Uterus (tissue), 4 donors: Measurements from ENCODE around the gene FAM167B. TPM values are rescaled to one million over a fixed set of nuclear protein-coding genes. Genes with fewer than 3 reads are reported as not detected.

Experiments
- DNase-seq, 2 donors: peaks; one replicate each; pipeline ENCODE4 v3.0.0-alpha.2; 2019 to 2020
- H3K27ac ChIP-seq, 2 donors: fragments of 200-600 bp; sonication (generic); 1 replicate in 1 of 2; 2 replicates in 1 of 2; pipeline ENCODE4 v1.5.1; 2016 to 2018
- H3K27me3 ChIP-seq, 2 donors: fragments of 200-600 bp; sonication (generic); one replicate each; pipeline ENCODE4 v1.5.1; 2018 to 2019; ENCODE audit warnings: control low read depth in 1 of 2
- H3K36me3 ChIP-seq, 2 donors: fragments of 200-600 bp; sonication (generic); one replicate each; pipeline ENCODE4 v1.5.1; 2019; ENCODE audit warnings: control low read depth in 1 of 2
- H3K4me1 ChIP-seq, 2 donors: fragments of 200-600 bp; sonication (generic); one replicate each; pipeline ENCODE4 v1.5.1; 2018 to 2019; ENCODE audit warnings: control low read depth in 1 of 2
- H3K4me3 ChIP-seq, 2 donors: fragments of 200-600 bp; sonication (generic); 1 replicate in 1 of 2; 2 replicates in 1 of 2; pipeline ENCODE4 v1.5.1; 2018 to 2019; ENCODE audit warnings: mild to moderate bottlenecking in 1 of 2
- H3K9me3 ChIP-seq, 2 donors: fragments of 200-600 bp; sonication (generic); one replicate each; pipeline ENCODE4 v1.5.1; 2019; ENCODE audit warnings: control low read depth in 1 of 2
- CTCF ChIP-seq, 4 experiments: fragments of 200-600 bp in 2 of 4; fragments of 450-650 bp in 2 of 4; sonication (generic) in 2 of 4; IDR thresholded peaks; one replicate each; pipeline ENCODE4 v1.5.1; 2016 to 2019; ENCODE audit warnings: antibody characterized with exemption in 4 of 4, mild to moderate bottlenecking in 2 of 4, moderate library complexity in 1 of 4
- POLR2A ChIP-seq, 2 donors: fragments of 450-650 bp; IDR thresholded peaks; one replicate each; pipeline ENCODE4 v1.6.1; 2016; ENCODE audit warnings: antibody characterized with exemption in 2 of 2, mild to moderate bottlenecking in 1 of 2, moderate library complexity in 1 of 2
- intact Hi-C: fragments of 100-400 bp; cut with DNase I; formaldehyde crosslinking; loops from one replicate; pipeline ENCODE4 v1.15.1; 2023; ENCODE audit warnings: low total_unique reads
- total RNA-seq, 4 donors: library from RNA; depleted of rRNA in 3 of 4; stranded (reverse); fragments of >200 nt in 3 of 4; gene quantifications; one replicate each; pipeline versions ENCODE4 v1.1.0 to v1.2.4, GENCODE V29; 2014 to 2023
- donor health status: DM: yes; HTN: yes; CAD: no.

Gene FAM167B
- total RNA-seq, 4 donors from 2014 or later = 1.2 to 29.0 (median 13.1) TPM; not detected in 1

- H3K4me3 ChIP-seq = no peak overlapping the region
- no peaks in the 10 kb centered on the region for H3K4me1 ChIP-seq
- no peak for DNase-seq
- no peaks in the 10 kb centered on the region for H3K27me3 ChIP-seq
- H3K27ac ChIP-seq = no peak overlapping the region
- intact Hi-C loops = no loop called here
- H3K36me3 ChIP-seq = no peaks in the 10 kb centered on the region
- no peaks in the 10 kb centered on the region for H3K9me3 ChIP-seq
- TF ChIP-seq POLR2A (IDR thresholded peaks at IDR 0.05) = no peak
- no peak for TF ChIP-seq CTCF (IDR thresholded peaks at IDR 0.05)
Measured at GRCh38 chr1:32272557-32273390, 25.8 kb downstream of the FAM167B start.

- no peak overlapping the region for H3K4me3 ChIP-seq
- H3K4me1 ChIP-seq = no peaks in the 10 kb centered on the region
- no peaks in the 10 kb centered on the region for H3K9me3 ChIP-seq
- H3K27ac ChIP-seq = no peak overlapping the region
- H3K36me3 ChIP-seq = no peaks in the 10 kb centered on the region
- no peaks in the 10 kb centered on the region for H3K27me3 ChIP-seq
- intact Hi-C loops = no loop called here
- no peak for DNase-seq
- no peak for TF ChIP-seq CTCF (IDR thresholded peaks at IDR 0.05)
- no peak for TF ChIP-seq POLR2A (IDR thresholded peaks at IDR 0.05)
Measured at GRCh38 chr1:32273391-32274208, 26.6 kb downstream of the FAM167B start.

GRCh38 chr1:32274646-32275340 is 27.8 kb downstream of the FAM167B start:
- intact Hi-C loops = no loop called here
- Histone ChIP-seq H3K27me3 (no peaks in the 10 kb centered on the region), H3K4me3 (no peak overlapping the region), H3K27ac (no peak overlapping the region), H3K4me1 (no peaks in the 10 kb centered on the region), H3K36me3 (no peaks in the 10 kb centered on the region), H3K9me3 (no peaks in the 10 kb centered on the region)
- no peak for TF ChIP-seq CTCF (IDR thresholded peaks at IDR 0.05)
- TF ChIP-seq POLR2A (IDR thresholded peaks at IDR 0.05) = no peak
- no peak for DNase-seq

- Histone ChIP-seq H3K4me3 (no peak overlapping the region), H3K27ac (no peak overlapping the region), H3K4me1 (no peaks in the 10 kb centered on the region), H3K9me3 (no peaks in the 10 kb centered on the region), H3K27me3 (no peaks in the 10 kb centered on the region), H3K36me3 (no peaks in the 10 kb centered on the region)
- TF ChIP-seq POLR2A (IDR thresholded peaks at IDR 0.05) (no peak), CTCF (IDR thresholded peaks at IDR 0.05) (no peak)
- DNase-seq = no peak
- intact Hi-C loops = no loop called here
Measured at GRCh38 chr1:32275424-32275823, 28.4 kb downstream of the FAM167B start.
